GM12801 (cell line): ENCODE results near the gene CLMN.

Experiments
- TF ChIP-seq, protein P1 (sequence below): IDR thresholded peaks from one replicate; pipeline ENCODE4 v1.5.1; 2011; ENCODE audit warnings: control low read depth; ENCODE audit not compliant: insufficient read length; ENCODE audit errors: extremely low read depth

The CLMN gene

DNA sequence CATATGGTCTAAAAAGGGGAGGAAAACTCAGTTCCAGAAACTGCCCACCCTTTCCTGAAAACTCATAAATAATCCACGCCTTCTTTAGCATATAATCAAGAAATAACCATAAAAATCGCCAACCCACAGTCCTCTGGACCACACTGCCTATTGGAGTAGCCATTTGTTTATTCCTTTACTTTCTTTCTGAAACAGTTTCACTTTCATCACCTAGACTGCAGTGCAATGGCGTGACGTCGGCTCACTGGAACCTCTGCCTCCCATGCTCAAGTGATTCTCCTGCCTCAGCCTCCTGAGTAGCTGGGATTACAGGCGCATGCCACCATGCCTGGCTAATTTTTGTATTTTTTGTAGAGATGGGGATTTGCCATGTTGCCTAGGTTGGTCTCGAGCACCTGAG, 44.2 kb downstream of the CLMN start:
- TF ChIP-seq, protein P1, sequence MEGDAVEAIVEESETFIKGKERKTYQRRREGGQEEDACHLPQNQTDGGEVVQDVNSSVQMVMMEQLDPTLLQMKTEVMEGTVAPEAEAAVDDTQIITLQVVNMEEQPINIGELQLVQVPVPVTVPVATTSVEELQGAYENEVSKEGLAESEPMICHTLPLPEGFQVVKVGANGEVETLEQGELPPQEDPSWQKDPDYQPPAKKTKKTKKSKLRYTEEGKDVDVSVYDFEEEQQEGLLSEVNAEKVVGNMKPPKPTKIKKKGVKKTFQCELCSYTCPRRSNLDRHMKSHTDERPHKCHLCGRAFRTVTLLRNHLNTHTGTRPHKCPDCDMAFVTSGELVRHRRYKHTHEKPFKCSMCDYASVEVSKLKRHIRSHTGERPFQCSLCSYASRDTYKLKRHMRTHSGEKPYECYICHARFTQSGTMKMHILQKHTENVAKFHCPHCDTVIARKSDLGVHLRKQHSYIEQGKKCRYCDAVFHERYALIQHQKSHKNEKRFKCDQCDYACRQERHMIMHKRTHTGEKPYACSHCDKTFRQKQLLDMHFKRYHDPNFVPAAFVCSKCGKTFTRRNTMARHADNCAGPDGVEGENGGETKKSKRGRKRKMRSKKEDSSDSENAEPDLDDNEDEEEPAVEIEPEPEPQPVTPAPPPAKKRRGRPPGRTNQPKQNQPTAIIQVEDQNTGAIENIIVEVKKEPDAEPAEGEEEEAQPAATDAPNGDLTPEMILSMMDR = no peak

DNA sequence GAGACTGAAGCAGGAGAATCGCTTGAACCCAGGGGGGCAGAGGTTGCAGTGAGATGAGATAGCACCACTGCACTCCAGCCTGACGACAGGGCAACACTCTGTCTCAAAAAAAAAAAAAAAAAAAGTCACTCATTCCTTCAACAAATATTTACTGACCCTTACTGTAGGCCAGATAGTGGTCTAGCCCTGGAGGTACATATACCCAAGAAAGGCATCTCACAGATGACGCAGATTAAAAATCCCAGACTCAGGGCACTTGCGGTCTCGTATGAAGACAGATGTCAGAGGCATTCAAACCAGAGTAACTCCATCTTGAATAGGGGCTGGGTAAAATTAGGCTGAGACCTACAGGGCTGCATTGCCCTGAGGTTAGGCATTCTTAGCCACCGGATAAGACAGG, 44.8 kb downstream of the CLMN start:
- TF ChIP-seq, protein P1 = no peak

DNA sequence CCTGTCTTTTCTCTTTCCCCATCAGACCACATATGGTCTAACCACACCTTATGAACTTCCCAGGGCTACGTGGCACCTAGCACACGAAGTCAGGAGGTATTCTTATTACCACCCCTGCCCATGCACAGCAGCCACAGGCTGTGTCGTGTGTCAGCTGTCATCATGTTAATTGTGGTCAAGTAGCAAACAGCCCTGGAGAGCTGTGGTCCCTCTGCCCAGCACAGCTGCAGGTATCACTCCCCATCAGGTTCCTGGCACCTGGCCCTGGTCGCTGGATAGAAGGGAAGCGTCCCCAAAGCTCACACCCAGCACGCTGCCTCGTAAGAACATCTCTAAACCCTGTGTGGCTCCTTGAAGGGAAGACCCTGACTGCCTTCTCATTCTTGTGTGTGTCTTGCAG, 45.4 kb downstream of the CLMN start:
- TF ChIP-seq, protein P1 = no peak

DNA sequence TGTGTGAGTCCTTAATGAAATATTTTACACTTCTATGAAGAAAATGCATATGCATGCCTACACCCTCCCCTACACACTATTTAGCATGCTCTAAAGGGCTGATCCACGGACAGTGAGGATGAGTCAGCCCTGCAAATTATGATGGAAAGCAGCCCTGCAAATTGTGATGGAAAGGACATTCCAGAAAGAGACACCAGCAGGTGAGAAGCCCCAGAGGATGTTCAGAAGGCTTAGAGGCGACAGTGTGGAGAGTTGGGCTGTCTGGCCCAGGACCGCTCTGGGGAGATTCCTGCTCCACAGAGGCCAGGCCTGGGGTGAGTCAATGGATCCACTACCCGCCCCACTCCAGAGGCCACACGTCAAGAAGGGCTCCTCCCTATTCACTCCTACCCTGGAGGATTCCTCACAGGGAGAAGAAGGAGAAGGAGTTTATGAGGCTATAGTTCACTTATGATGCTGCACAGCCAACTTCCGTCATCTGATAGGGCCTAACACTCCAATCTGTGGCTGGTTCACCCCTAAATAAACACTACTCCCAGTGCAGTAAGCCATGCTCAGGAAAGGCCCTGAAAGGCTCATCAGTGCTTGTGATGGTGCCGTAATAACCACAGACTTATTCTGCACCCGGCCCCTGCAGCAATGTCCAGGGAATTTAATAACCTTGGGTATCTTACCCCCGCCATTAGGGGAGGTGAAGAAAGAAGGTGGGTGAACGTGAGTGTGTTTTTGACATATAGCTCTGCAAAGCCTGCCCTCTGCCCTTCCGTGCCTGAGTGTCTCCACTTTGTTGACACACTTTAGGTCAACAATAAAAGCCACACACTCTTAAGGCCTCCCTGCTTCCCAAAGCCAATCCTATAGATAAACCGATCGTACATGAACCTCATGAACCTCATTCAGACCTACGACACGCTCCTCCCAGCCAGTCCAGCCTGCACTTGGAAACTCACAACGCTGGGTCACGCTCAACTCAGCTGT, 46.4 kb downstream of the CLMN start:
- TF ChIP-seq, protein P1 = no peak

DNA sequence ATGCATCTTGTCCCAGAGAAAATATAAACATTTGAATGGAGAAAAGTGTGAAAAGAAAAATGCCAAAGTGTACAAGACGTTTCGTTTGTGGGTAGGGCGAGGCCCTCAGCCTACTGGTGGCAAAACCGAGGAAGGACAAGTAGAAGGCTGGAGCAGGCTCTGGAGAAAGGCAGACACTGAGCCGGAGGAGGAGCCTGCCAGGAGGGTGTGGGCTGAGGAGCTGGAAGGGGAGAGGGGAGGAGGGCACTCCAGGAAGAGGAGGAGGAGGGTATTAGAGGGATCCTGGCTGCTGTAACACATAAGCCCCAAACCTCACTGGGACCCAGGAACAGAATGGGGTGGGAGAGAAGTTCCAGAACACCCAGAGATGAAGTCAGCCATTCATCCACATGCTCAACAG, 47.7 kb downstream of the CLMN start:
- TF ChIP-seq, protein P1 = no peak

DNA sequence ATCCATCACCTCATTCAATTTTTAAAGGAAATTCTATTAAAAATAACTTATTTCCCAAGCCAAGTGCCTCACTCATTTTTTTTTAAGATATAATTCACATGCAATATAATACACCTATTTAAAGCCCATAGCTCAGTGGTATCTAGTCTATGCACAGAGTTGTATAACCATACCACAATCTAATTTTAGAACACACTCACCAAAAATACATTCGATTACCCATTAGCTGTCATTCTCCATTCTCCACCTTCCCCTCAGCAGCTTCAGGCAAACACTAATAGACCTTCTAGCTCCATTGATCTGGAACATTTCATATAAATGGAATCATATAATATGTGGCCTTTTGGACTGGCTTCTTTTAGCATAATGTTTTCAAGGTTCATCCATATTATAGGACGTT, 49.5 kb downstream of the CLMN start:
- TF ChIP-seq, protein P1 = no peak

DNA sequence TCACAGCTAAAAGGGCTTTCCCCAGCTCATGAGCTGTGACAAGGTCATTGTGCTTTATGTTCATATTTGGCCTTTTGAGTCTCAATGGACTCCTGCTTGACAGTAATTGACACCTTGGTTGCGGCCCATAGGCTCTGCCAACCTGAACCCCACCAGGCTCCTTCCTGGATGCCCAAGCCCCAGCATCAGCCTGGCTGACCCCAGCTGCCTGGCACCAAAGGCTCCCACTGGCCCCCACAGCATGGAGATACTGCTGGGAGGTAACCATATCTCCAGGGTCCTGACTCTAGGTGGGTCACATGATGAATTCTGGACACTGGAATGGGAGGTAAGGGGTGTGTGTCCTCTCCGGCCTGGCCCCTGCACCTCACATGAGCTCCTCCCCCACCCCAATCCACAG, 50.2 kb downstream of the CLMN start:
- TF ChIP-seq, protein P1 = no peak
